Right lobe of liver (tissue), 6 donors: ENCODE results near the gene AK5. TPM values are rescaled to one million over a fixed set of nuclear protein-coding genes. Genes with fewer than 3 reads are reported as not detected.
A peak's percentile ranks its signal among the peaks of the same experiment; 100 is the strongest.

Experiments used
- ATAC-seq, 4 donors: fragments of 200-7000 bp; cut with Tn5 transposase; one replicate each; pipeline ENCODE4 v1.9.1; 2020; ENCODE audit warnings: mild to moderate bottlenecking in 4 of 4, moderate library complexity in 4 of 4
- DNase-seq, 3 donors: peaks; one replicate each; pipeline ENCODE4 v3.0.0-alpha.2; 2020
- H3K27ac ChIP-seq, 3 donors: fragments of 200-600 bp; one replicate each; pipeline ENCODE4 v1.8.0; 2022
- H3K27me3 ChIP-seq, 2 donors: fragments of 200-600 bp; one replicate each; pipeline ENCODE4 v1.8.0; 2022
- H3K36me3 ChIP-seq, 4 donors: fragments of 200-600 bp; sonication (generic) in 1 of 4; one replicate each; pipeline versions ENCODE4 v1.5.1 to v1.8.0; 2017 to 2022; ENCODE audit warnings: control low read depth in 1 of 4
- H3K4me1 ChIP-seq, 4 donors: fragments of 200-600 bp; sonication (generic) in 1 of 4; one replicate each; pipeline versions ENCODE4 v1.5.1 to v1.8.0; 2017 to 2022; ENCODE audit warnings: control low read depth in 1 of 4
- H3K4me3 ChIP-seq, 3 donors: fragments of 200-600 bp; one replicate each; pipeline ENCODE4 v1.8.0; 2022
- H3K9me3 ChIP-seq, 4 donors: fragments of 200-600 bp; sonication (generic) in 1 of 4; one replicate each; pipeline versions ENCODE4 v1.5.1 to v1.8.0; 2017 to 2022; ENCODE audit warnings: control low read depth in 1 of 4
- POLR2A ChIP-seq: fragments of 450-650 bp; IDR thresholded peaks from one replicate; pipeline ENCODE4 v1.6.1; 2017; ENCODE audit warnings: antibody characterized with exemption, mild to moderate bottlenecking
- WGBS: methylation state at CpG from one replicate; pipeline ENCODE4 v1.1.6; 2018; ENCODE audit warnings: low coverage, low lambda C conversion rate; ENCODE audit not compliant: insufficient coverage; ENCODE audit errors: missing lambda C conversion rate; 5-methylcytosine and 5-hydroxymethylcytosine counted together
- intact Hi-C, 2 donors: fragments of 100-400 bp; cut with DNase I; formaldehyde crosslinking; loops; one replicate each; pipeline versions ENCODE4 v1.11.2 to v1.14.1; 2022
- total RNA-seq, 6 experiments: library from RNA; depleted of rRNA in 2 of 6; stranded (reverse); fragments of >200 nt in 2 of 6; fragmentation: NEBNext Ultra II Directional in 3 of 6; extraction: Animal tissue kit (Norgen Biotek cat#: 25700) in 3 of 6; gene quantifications; one replicate each; pipeline versions ENCODE4 v1.1.0 to v1.2.4, GENCODE V29; 2016 to 2023
- TF ChIP-seq, protein P1 (sequence below), 4 donors: fragments of 200-600 bp in 3 of 4; fragments of 450-650 bp in 1 of 4; IDR thresholded peaks; one replicate each; pipeline versions ENCODE4 v1.5.1 to v1.8.0; 2016 to 2022; ENCODE audit warnings: antibody characterized with exemption in 4 of 4, mild to moderate bottlenecking in 2 of 4
- donor health status: DM: no; HTN: yes; CAD: no.
- donor health status: DM: no; HTN: no; CAD: no.
- donor health status: DM: no; HTN: no; CAD: no.
- donor health status: DM: no; HTN: yes; CAD: no.
- donor health status: DM: no; HTN: yes; CAD: no.

AK5 gene
- total RNA-seq, 6 experiments from 2014 or later = 0.47 to 0.53 TPM; not detected in 4

DNA sequence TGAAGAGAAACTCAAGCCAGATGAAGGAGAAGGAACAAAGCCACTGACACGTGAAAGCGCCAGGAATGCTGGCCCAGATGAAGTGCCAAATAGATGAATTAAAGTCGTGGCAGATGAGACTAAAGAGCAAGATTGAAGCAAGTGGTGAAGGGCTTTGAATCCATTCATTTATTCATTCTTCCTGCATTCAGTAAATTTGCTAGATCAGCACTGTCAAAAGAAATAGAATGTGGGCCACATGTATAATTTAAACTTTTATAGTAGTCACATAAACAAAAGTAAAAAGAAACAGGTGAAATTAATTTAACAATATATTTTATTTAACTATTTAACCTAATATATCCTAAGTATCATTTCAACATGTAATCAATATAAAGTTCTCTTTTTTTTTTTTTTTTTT lies 265.1 kb downstream of the AK5 start:
- no peaks in the 10 kb centered on the region for H3K9me3 ChIP-seq
- TF ChIP-seq, protein P1, sequence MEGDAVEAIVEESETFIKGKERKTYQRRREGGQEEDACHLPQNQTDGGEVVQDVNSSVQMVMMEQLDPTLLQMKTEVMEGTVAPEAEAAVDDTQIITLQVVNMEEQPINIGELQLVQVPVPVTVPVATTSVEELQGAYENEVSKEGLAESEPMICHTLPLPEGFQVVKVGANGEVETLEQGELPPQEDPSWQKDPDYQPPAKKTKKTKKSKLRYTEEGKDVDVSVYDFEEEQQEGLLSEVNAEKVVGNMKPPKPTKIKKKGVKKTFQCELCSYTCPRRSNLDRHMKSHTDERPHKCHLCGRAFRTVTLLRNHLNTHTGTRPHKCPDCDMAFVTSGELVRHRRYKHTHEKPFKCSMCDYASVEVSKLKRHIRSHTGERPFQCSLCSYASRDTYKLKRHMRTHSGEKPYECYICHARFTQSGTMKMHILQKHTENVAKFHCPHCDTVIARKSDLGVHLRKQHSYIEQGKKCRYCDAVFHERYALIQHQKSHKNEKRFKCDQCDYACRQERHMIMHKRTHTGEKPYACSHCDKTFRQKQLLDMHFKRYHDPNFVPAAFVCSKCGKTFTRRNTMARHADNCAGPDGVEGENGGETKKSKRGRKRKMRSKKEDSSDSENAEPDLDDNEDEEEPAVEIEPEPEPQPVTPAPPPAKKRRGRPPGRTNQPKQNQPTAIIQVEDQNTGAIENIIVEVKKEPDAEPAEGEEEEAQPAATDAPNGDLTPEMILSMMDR (IDR thresholded peaks at IDR 0.05) = no peak
- TF ChIP-seq POLR2A = no peak
- no peaks in the 10 kb centered on the region for H3K27me3 ChIP-seq
- WGBS = 69% methylated on average over 2 of the region's 3 CpGs
- no peak overlapping the region for H3K4me3 ChIP-seq
- H3K27ac ChIP-seq = no peak overlapping the region
- no peaks in the 10 kb centered on the region for H3K4me1 ChIP-seq
- no peaks in the 10 kb centered on the region for H3K36me3 ChIP-seq
- intact Hi-C loops = no loop called here
- DNase-seq (no peak), ATAC-seq (no peak)

DNA sequence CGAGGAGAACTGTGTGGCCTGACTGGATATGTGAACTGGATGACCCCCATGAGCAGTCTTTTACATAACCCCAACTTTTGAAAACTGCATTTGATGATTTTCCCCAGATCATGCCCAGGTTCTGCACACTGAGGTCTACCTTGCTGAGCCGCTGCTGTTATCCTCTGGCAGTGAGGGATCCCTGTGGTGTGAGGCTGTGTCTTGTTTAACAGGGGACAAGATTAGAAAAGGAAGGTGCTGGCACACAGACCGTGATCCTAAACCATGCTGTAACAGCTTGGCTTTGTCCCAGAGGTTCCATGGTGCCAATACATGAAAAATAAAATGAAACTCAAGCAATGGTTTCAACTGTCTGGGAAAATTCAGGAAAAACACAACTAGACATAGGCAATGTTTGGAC lies 266.5 kb downstream of the AK5 start:
- 69% methylated on average over 2 of the region's 3 CpGs for WGBS
- Histone ChIP-seq H3K4me3 (no peak overlapping the region), H3K27ac (no peak overlapping the region), H3K9me3 (no peaks in the 10 kb centered on the region), H3K36me3 (no peaks in the 10 kb centered on the region), H3K27me3 (no peaks in the 10 kb centered on the region), H3K4me1 (no peaks in the 10 kb centered on the region)
- intact Hi-C loops = no loop called here
- no peak for DNase-seq
- ATAC-seq = peak in 1 of 4 donors; percentile 23
- TF ChIP-seq, protein P1 (IDR thresholded peaks at IDR 0.05) = no peak
- no peak for TF ChIP-seq POLR2A

DNA sequence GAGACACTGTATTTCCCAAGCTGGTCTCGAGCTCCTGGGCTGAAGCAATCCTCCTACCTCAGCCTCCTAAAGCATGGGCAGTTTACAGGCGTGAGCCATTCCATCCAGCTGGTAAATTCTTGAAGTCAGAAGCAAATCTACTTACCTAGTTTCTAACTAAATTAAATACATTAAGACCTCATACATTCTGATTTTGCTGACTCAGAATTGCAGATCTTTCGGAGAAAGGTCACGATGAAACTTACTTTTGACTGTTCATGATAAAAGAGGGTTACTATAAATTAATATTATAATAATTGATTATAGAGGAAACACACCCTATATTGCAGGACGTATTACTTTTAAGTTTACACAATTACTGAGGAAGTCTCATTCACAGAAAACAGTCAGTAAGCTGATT lies 268.3 kb downstream of the AK5 start:
- intact Hi-C loops = no loop called here
- no peak for TF ChIP-seq POLR2A
- TF ChIP-seq, protein P1 (IDR thresholded peaks at IDR 0.05) = no peak
- DNase-seq (no peak), ATAC-seq (no peak)
- no peak overlapping the region for H3K27ac ChIP-seq
- H3K27me3 ChIP-seq = no peaks in the 10 kb centered on the region
- H3K36me3 ChIP-seq = no peaks in the 10 kb centered on the region
- WGBS = 78% methylated on average over 5 of the region's 5 CpGs
- H3K9me3 ChIP-seq = no peaks in the 10 kb centered on the region
- H3K4me1 ChIP-seq = no peaks in the 10 kb centered on the region
- H3K4me3 ChIP-seq = no peak overlapping the region

GRCh38 chr1:77552626-77553025 lies 270.8 kb downstream of the AK5 start:
- no peaks in the 10 kb centered on the region for H3K27me3 ChIP-seq
- no peak overlapping the region for H3K4me3 ChIP-seq
- DNase-seq = no peak
- no peaks in the 10 kb centered on the region for H3K36me3 ChIP-seq
- H3K4me1 ChIP-seq = no peaks in the 10 kb centered on the region
- 60% methylated on average over 1 of the region's 1 CpG for WGBS
- intact Hi-C loops = no loop called here
- no peak for ATAC-seq
- no peaks in the 10 kb centered on the region for H3K9me3 ChIP-seq
- TF ChIP-seq POLR2A = no peak
- TF ChIP-seq, protein P1 (IDR thresholded peaks at IDR 0.05) = no peak
- H3K27ac ChIP-seq = no peak overlapping the region
